Right cardiac atrium (tissue), 5 donors: Measurements from ENCODE around the gene TSFM. TPM values are rescaled to one million over a fixed set of nuclear protein-coding genes. Genes with fewer than 3 reads are reported as not detected.
"Not testable (repeated sequence)": the region's sequence is repeated elsewhere in the genome, so short reads cannot be mapped to it uniquely, and the experiment has no call there.

Experiments used
- ATAC-seq, 2 donors: fragments of 200-7000 bp; cut with Tn5 transposase; one replicate each; pipeline versions ENCODE4 v1.8.0 to v1.9.1; 2020; ENCODE audit warnings: moderate library complexity in 2 of 2, mild to moderate bottlenecking in 1 of 2
- DNase-seq, 3 donors: peaks; one replicate each; pipeline ENCODE4 v3.0.0-alpha.2; 2020
- H3K27ac ChIP-seq: one replicate; pipeline ENCODE4 v1.5.1; 2013; ENCODE audit warnings: mild to moderate bottlenecking, low read length, control low read depth, moderate library complexity
- H3K27me3 ChIP-seq: one replicate; pipeline ENCODE4 v1.6.1; 2013; ENCODE audit not compliant: control insufficient read depth, insufficient read depth
- H3K4me1 ChIP-seq: one replicate; pipeline ENCODE4 v1.6.1; 2013; ENCODE audit warnings: low read length; ENCODE audit not compliant: control insufficient read depth, insufficient read depth
- H3K4me3 ChIP-seq: one replicate; pipeline ENCODE4 v1.5.1; 2013; ENCODE audit warnings: low read length, control low read depth
- H3K9me3 ChIP-seq: one replicate; pipeline ENCODE4 v1.6.1; 2013; ENCODE audit warnings: low read length; ENCODE audit not compliant: control insufficient read depth
- WGBS: extraction: QIAGEN DNeasy Blood & Tissue Kit; methylation state at CpG from one replicate; pipeline ENCODE4 v1.1.7; 2013; 5-methylcytosine and 5-hydroxymethylcytosine counted together
- intact Hi-C, 4 donors: fragments of 100-400 bp; cut with DNase I; formaldehyde crosslinking; loops; one replicate each; pipeline versions ENCODE4 v1.11.0 to v1.14.0; 2022 to 2023
- polyA plus RNA-seq: library from polyadenylated mRNA; stranded (reverse); fragments of 200-250 nt; gene quantifications from one replicate; pipeline ENCODE4 v1.2.3, GENCODE V29; 2013
- total RNA-seq, 4 donors: library from RNA; stranded (reverse); fragmentation: NEBNext Ultra II Directional; extraction: Animal tissue kit (Norgen Biotek cat#: 25700); gene quantifications; one replicate each; pipeline ENCODE4 v1.2.1, GENCODE V29; 2021
- donor health status: healthy with polysubstance abuse.
- donor health status: DM: no; HTN: yes; CAD: no.
- donor health status: DM: no; HTN: no; CAD: no.
- donor health status: DM: no; HTN: yes; CAD: no; lungs with severe emphysema.
- donor health status: DM: yes; HTN: yes; CAD: no.

Gene TSFM
- total and polyA plus RNA-seq, 5 donors: 28.9 to 50.7 (median 33.5) TPM

DNA sequence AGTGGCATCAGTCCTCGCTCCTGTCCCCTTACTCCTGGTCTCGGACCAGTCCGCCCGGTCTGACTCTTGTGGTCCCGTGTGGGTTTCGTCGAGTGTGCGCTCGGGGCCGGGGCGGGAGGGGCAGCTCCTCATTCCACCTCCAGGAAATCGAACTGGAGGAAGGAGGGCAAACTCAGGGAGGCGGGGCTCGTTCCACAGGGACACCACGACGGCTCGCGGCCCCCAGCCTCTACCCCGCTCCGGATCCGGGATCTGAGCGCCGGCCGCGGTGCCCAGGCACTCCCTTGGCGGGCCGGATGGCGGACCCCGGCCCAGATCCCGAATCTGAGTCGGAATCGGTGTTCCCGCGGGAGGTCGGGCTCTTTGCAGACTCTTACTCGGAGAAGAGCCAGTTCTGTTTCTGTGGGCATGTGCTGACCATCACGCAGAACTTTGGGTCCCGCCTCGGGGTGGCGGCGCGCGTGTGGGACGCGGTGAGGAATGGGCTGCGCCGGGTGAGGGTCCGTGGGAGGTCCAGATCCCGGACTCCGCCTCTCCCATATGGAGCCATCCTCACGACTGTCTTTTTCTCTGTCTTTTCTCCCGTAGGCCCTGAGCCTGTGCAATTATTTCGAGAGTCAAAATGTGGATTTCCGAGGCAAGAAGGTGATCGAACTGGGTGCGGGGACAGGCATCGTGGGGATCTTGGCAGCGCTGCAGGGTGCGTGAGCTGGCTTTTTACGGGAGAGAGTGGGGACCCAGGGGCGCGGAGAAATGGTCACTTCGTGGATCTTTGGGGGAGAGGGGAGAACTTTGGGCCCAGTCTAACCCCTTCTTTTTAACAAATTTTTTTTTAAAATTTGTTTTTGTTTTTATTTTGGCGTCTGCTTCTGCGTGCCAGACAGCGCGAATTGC, 9.9 kb upstream of the TSFM start, which contains the start of gene EEF1AKMT3:
Gene EEF1AKMT3 (plus strand): TSS at position 186 of the 894 bp plus-strand sequence. CDS start 111 bp downstream, at position 297.
- intact Hi-C loops: no loop called here
- Histone ChIP-seq H3K4me1 (peaks cover 3% of the 10 kb centered on the region), H3K4me3 (peak within 1 kb of the TSS; percentile 49), H3K27ac (peak within 1 kb of the TSS; percentile 73), H3K9me3 (no peaks in the 10 kb centered on the region), H3K27me3 (no peaks in the 10 kb centered on the region)
- ATAC-seq (peak; percentile 75 to 81), DNase-seq (peak; percentile 74 to 88 (median 87))
- 2% methylated on average over 67 of the region's 67 CpGs for WGBS

DNA sequence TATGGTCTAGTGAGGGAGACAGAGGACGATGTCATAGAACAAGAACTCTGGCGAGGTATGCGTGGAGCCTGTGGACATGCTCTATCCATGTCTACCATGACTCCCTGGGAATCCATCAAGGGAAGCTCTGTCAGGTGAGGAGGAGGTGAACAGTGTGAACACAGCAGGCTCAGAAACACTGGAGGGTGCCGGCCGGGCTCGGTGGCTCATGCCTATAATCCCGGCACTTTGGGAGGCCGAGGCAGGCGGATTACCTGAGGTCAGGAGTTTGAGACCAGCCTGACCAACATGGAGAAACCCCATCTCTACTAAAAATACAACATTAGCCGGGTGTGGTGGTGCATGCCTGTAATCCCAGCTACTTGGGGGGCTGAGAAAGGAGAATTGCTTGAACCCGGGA, 8.0 kb upstream of the TSFM start:
- H3K4me1 ChIP-seq, H3K27ac ChIP-seq, H3K27me3 ChIP-seq, intact Hi-C loops, H3K9me3 ChIP-seq, H3K4me3 ChIP-seq, DNase-seq, ATAC-seq: not testable (repeated sequence)
- 93% methylated on average over 11 of the region's 11 CpGs for WGBS

DNA sequence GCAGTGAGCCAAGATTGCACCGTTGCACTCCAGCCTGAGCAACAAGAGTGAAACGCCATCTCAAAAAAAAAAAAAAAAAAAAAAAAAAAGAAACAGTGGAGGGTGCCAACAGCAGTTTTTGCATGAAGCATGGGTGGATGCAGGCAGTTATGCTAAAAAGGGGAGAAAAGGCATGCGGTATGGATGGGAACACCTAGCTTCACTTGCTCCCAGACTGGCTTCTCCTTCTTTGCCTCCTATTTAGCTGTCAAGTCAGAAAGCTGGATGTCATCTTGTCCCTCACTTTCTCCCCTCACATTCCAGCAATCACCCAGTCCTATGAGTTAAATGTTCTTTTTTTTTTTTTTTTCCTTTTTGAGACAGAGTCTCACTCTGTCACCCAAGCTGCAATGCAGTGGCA, 7.5 kb upstream of the TSFM start:
- Histone ChIP-seq H3K4me3 (no peak overlapping the region), H3K9me3 (no peaks in the 10 kb centered on the region), H3K27me3 (no peaks in the 10 kb centered on the region), H3K4me1 (peaks cover 3% of the 10 kb centered on the region), H3K27ac (no peak overlapping the region)
- 91% methylated on average over 3 of the region's 3 CpGs for WGBS
- intact Hi-C loops: no loop called here
- DNase-seq: no peak
- no peak for ATAC-seq

DNA sequence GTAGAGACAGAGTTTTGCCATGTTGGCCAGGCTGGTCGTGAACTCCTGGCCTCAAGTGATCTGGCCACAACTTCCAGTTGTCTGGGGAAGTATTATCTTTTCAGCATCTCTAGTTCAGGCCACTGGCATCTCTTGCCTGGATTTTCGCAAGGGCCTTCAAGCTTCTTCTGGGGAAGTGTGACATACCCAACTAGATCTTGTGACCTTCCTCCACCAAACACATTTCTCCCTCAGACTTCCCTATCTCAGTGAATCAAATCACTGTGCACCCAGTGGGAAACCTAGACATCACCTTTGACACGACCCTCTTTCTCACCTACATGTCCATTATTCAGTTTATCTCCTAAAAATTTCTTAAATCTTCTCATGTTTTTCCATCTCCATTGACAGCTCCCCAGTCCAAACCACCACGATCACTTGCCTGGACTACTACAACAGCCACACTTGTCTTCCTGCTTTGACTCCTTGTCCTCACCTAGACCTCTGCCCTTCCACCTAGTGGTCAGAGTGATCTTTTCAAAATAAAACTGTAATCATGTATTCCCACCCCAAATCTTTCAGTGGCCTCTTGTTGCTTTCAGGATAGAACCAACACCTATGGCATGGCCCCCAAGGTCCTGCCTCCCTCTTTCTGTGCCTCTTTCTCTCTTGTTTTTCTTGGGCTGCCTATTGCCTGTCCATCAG, 6.9 kb upstream of the TSFM start:
- DNase-seq (no peak), ATAC-seq (no peak)
- intact Hi-C loops: no loop called here
- Histone ChIP-seq H3K9me3 (no peaks in the 10 kb centered on the region), H3K4me1 (peaks cover 3% of the 10 kb centered on the region), H3K27me3 (no peaks in the 10 kb centered on the region), H3K4me3 (no peak overlapping the region), H3K27ac (no peak overlapping the region)
- 78% methylated on average over 4 of the region's 4 CpGs for WGBS

DNA sequence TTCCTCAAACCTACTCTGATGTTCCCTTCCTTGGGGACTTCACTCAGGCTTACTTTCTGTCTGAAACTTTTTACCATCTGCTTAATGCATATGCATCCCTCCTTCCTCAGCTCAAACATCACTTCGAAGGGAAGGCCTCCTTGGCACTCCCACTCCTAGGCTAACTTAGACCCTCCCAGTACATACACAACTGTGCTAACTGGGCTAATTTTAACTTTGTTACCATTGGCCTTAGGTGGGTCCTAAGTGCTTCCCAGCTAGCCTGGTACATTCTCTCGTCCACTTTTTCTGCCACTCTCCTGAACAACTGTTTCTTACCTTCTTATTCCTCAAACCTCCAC, 6.4 kb upstream of the TSFM start:
- intact Hi-C loops: no loop called here
- peaks cover 2% of the 10 kb centered on the region for H3K4me1 ChIP-seq
- WGBS: 83% methylated on average over 2 of the region's 2 CpGs
- H3K4me3 ChIP-seq: no peak overlapping the region
- H3K27ac ChIP-seq: no peak overlapping the region
- H3K27me3 ChIP-seq: no peaks in the 10 kb centered on the region
- DNase-seq: no peak
- no peak for ATAC-seq
- H3K9me3 ChIP-seq: no peaks in the 10 kb centered on the region

DNA sequence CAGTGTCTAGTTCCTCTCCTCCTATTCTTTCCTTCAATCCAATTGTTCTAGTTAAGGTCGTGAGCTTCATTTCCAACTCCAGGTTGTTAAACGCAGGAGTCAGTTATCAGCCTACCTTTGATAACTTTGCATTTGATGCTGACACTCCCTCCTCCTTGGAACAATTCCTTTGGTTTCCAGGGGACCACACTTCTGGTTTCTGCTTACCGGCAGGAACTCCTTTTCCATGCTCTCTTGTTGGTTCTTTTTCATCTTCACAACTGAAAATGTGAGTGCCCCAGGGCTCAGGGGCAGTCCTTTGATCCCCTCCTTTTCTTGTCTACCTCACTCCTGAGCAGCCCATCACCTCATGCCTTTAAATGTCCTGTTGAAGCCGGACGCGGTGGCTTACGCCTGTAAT, 5.2 kb upstream of the TSFM start:
- Histone ChIP-seq H3K27me3 (no peaks in the 10 kb centered on the region), H3K4me3 (no peak overlapping the region), H3K4me1 (no peaks in the 10 kb centered on the region), H3K9me3 (no peaks in the 10 kb centered on the region), H3K27ac (no peak overlapping the region)
- ATAC-seq (no peak), DNase-seq (no peak)
- intact Hi-C loops: no loop called here
- WGBS: 89% methylated on average over 7 of the region's 7 CpGs

DNA sequence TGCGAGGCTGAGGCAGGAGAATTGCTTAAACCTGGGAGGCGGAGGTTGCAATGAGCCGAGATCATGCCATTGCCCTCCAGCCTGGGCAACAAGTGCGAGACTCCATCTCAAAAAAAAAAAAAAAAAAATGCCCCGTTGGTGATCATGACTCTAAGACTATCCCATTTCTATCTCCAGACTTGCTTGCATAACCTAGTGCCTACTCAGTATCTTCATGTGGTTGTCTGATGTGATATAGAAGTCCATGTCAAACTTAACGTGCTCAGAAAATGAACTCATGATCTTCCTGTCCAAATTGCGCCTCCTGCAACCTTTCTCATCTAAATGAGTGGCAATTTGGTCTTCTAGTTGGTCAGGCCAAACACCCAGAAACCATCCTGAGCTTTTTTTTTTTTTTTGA, 4.7 kb upstream of the TSFM start:
- Histone ChIP-seq H3K27me3 (no peaks in the 10 kb centered on the region), H3K27ac (no peak overlapping the region), H3K9me3 (no peaks in the 10 kb centered on the region), H3K4me1 (no peaks in the 10 kb centered on the region), H3K4me3 (no peak overlapping the region)
- WGBS: 95% methylated on average over 7 of the region's 7 CpGs
- intact Hi-C loops: no loop called here
- ATAC-seq (no peak), DNase-seq (no peak)

DNA sequence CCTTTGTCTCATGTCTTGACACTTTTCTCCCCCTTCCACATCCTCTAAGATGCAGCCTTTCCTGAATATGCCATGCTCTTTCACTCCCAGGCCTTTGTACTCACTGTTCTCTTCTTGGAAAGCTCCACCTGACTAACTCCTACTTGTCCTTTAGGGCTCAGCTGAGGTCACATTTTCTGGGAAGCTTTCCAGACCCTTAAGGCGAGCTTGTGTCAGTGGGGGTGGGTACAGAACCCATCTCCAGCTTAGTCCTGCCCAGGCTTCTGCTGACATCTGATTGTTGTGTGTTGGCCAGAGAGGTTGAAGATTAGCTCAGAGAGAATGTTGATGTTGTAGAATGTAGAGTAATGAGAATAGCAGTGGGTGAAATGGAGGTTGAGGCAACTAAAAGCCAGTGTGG, 2.9 kb upstream of the TSFM start:
- no peak for DNase-seq
- no peak for ATAC-seq
- WGBS: 50% methylated on average over 1 of the region's 1 CpG
- H3K4me3 ChIP-seq: no peak overlapping the region
- H3K9me3 ChIP-seq: no peaks in the 10 kb centered on the region
- H3K27ac ChIP-seq: no peak overlapping the region
- no peaks in the 10 kb centered on the region for H3K27me3 ChIP-seq
- intact Hi-C loops: no loop called here
- no peaks in the 10 kb centered on the region for H3K4me1 ChIP-seq

DNA sequence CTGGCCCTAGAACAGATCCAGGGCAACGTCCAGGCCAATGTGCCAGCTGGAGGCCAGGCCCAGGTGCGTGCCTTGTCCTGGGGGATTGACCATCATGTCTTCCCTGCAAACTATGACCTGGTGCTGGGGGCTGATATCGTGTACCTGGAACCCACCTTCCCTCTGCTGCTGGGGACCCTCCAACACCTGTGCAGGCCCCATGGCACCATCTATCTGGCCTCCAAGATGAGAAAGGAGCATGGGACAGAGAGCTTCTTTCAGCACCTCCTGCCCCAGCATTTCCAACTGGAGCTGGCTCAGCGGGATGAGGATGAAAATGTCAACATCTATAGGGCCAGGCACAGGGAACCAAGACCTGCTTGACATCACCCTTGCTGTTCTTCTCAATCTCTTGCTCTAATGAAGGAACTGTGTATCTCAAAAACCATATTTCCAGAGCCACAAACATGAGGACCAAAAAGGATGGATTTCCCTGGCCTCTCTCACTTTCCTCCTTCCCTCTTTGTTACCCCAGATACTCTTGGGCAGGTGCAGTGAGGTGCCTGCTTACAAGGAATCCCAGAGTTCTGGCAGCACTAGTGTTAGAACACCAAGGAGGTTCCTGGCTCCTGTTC, 2.2 kb upstream of the TSFM start:
- 88% methylated on average over 4 of the region's 4 CpGs for WGBS
- intact Hi-C loops: no loop called here
- no peaks in the 10 kb centered on the region for H3K4me1 ChIP-seq
- H3K9me3 ChIP-seq: no peaks in the 10 kb centered on the region
- DNase-seq (no peak), ATAC-seq (no peak)
- H3K4me3 ChIP-seq: no peak overlapping the region
- H3K27ac ChIP-seq: no peak overlapping the region
- H3K27me3 ChIP-seq: no peaks in the 10 kb centered on the region

DNA sequence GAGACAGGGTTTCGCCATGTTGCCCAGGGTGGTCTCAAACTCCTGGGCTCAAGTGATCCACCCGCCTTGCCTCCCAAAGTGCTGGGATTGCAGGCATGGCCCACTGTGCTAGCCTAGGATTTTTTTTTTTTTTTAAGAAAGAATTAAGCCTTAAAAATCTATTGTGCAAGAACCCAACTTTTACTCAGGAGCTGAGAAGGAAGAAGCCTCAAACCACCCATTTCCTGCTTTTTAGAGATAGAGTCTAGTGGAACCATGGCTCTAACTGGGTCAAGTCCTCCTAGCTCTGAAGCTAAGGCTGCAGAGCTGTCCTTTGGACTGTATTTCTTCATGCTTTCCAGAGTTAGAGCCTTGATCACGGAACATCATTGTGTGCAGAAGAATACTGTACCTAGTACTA, 1.3 kb upstream of the TSFM start:
- H3K9me3 ChIP-seq: no peaks in the 10 kb centered on the region
- intact Hi-C loops: no loop called here
- no peaks in the 10 kb centered on the region for H3K4me1 ChIP-seq
- H3K27me3 ChIP-seq: no peaks in the 10 kb centered on the region
- ATAC-seq: no peak
- no peak overlapping the region for H3K4me3 ChIP-seq
- DNase-seq: no peak
- 94% methylated on average over 3 of the region's 3 CpGs for WGBS
- no peak overlapping the region for H3K27ac ChIP-seq

DNA sequence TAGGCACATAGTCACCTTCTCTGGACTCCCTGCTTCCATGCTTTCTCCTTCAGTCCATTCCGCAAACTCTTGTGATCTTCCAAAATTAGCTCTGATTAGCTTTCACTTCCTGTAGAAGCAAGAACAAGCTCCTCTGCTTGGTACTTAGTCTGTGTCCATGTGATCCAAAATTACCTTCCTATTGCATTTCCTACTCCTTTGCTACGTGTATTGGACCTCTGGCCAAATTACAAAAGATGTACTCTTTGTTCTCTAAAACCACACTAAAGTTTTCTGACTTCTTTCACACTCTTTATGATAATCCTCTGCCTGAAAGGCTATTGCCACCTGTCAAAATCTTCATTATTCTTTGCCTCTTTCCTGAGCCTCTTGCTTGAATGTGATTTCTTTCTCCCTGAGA, 786 bp upstream of the TSFM start:
- ATAC-seq (no peak), DNase-seq (no peak)
- no peaks in the 10 kb centered on the region for H3K9me3 ChIP-seq
- intact Hi-C loops: no loop called here
- no peaks in the 10 kb centered on the region for H3K4me1 ChIP-seq
- WGBS: 70% methylated on average over 2 of the region's 2 CpGs
- no peak overlapping the region for H3K27ac ChIP-seq
- no peak overlapping the region for H3K4me3 ChIP-seq
- no peaks in the 10 kb centered on the region for H3K27me3 ChIP-seq
